ENCODE results near the gene COBL. TPM values are rescaled to one million over a fixed set of nuclear protein-coding genes. Genes with fewer than 3 reads are reported as not detected.
A peak's percentile ranks its signal among the peaks of the same experiment; 100 is the strongest.

COBL gene
- polyA plus RNA-seq, 3 donors, result not detected

GRCh38 chr7:51340029-51340838 is 23.6 kb upstream of the COBL start:
- TF ChIP-seq CTCF (IDR thresholded peaks at IDR 0.05), result no peak
- H3K36me3 Mint-ChIP-seq, result no peaks in the 10 kb centered on the region
- Histone ChIP-seq H3K4me3 (replicated peaks in 1 of 3; ENCODE audit: low read depth in 2 of 3, low read length in 3 of 3) (no peak overlapping the region), H3K4me2 (replicated peaks; ENCODE audit: extremely low read depth, low read length, poor library complexity, severe bottlenecking) (no peak overlapping the region), H3K27ac (ENCODE audit: low read depth in 1 of 2, low read length in 2 of 2) (no peak overlapping the region), H3K9ac (ENCODE audit: insufficient read depth, low read length, poor library complexity, severe bottlenecking) (no peak overlapping the region), H4K20me1 (ENCODE audit: insufficient read depth, low read length) (no peaks in the 10 kb centered on the region), H3K4me1 (ENCODE audit: control insufficient read depth in 1 of 2, insufficient read depth in 2 of 2, low read length in 2 of 2) (no peaks in the 10 kb centered on the region), H3K9me3 (replicated peaks in 1 of 2; ENCODE audit: control insufficient read depth in 1 of 2, insufficient read depth in 1 of 2, low read length in 2 of 2) (no peaks in the 10 kb centered on the region), H3K36me3 (replicated peaks in 1 of 2; ENCODE audit: control insufficient read depth in 1 of 2, insufficient read depth in 2 of 2, low read length in 2 of 2) (no peaks in the 10 kb centered on the region), H3K79me2 (ENCODE audit: insufficient read depth, low read length) (no peaks in the 10 kb centered on the region), H2AFZ (ENCODE audit: insufficient read depth, low read depth, low read length, poor library complexity, severe bottlenecking) (no peak overlapping the region), H3K27me3 (ENCODE audit: control insufficient read depth in 2 of 2, insufficient read depth in 2 of 2, low read length in 2 of 2) (no peaks in the 10 kb centered on the region)
- DNase-seq, result no peak
- H3K4me3 Mint-ChIP-seq, result peak overlapping the region in 1 of 2 donors; percentile 31
- H3K27me3 Mint-ChIP-seq (ENCODE audit: low read depth in 3 of 3), result peaks cover 4 to 9% (median 6%) of the 10 kb centered on the region in 3 donors
- intact Hi-C loops (cut with micrococcal nuclease), result no loop called here
- H3K4me1 Mint-ChIP-seq, result no peaks in the 10 kb centered on the region
- peaks cover 0 to 3% (median 0%) of the 10 kb centered on the region in 7 donors for H3K9me3 Mint-ChIP-seq
- WGBS (ENCODE audit: insufficient coverage), result 49% methylated on average over 6 of the region's 9 CpGs
- no peak overlapping the region for H3K27ac Mint-ChIP-seq

GRCh38 chr7:51335057-51335456 is 18.4 kb upstream of the COBL start:
- H3K4me3 ChIP-seq (replicated peaks in 1 of 3; ENCODE audit: low read depth in 2 of 3, low read length in 3 of 3), result no peak overlapping the region
- no peaks in the 10 kb centered on the region for H3K4me1 ChIP-seq (ENCODE audit: control insufficient read depth in 1 of 2, insufficient read depth in 2 of 2, low read length in 2 of 2)
- H3K36me3 ChIP-seq (replicated peaks in 1 of 2; ENCODE audit: control insufficient read depth in 1 of 2, insufficient read depth in 2 of 2, low read length in 2 of 2), result no peaks in the 10 kb centered on the region
- no peak overlapping the region for H3K27ac ChIP-seq (ENCODE audit: low read depth in 1 of 2, low read length in 2 of 2)
- no peaks in the 10 kb centered on the region for H3K27me3 ChIP-seq (ENCODE audit: control insufficient read depth in 2 of 2, insufficient read depth in 2 of 2, low read length in 2 of 2)
- no peaks in the 10 kb centered on the region for H3K4me1 Mint-ChIP-seq
- no peaks in the 10 kb centered on the region for H3K79me2 ChIP-seq (ENCODE audit: insufficient read depth, low read length)
- H3K4me2 ChIP-seq (replicated peaks; ENCODE audit: extremely low read depth, low read length, poor library complexity, severe bottlenecking), result no peak overlapping the region
- TF ChIP-seq CTCF (IDR thresholded peaks at IDR 0.05), result no peak
- H3K27ac Mint-ChIP-seq, result no peak overlapping the region
- no peak overlapping the region for H3K4me3 Mint-ChIP-seq
- WGBS (ENCODE audit: insufficient coverage), result no CpG with 5 or more reads among the region's 2 CpGs
- no peak overlapping the region for H3K9ac ChIP-seq (ENCODE audit: insufficient read depth, low read length, poor library complexity, severe bottlenecking)
- peaks cover 1 to 2% (median 2%) of the 10 kb centered on the region in 3 donors for H3K27me3 Mint-ChIP-seq (ENCODE audit: low read depth in 3 of 3)
- intact Hi-C loops (cut with micrococcal nuclease), result no loop called here
- no peak overlapping the region for H2AFZ ChIP-seq (ENCODE audit: insufficient read depth, low read depth, low read length, poor library complexity, severe bottlenecking)
- H4K20me1 ChIP-seq (ENCODE audit: insufficient read depth, low read length), result no peaks in the 10 kb centered on the region
- H3K9me3 ChIP-seq (replicated peaks in 1 of 2; ENCODE audit: control insufficient read depth in 1 of 2, insufficient read depth in 1 of 2, low read length in 2 of 2), result no peaks in the 10 kb centered on the region
- no peaks in the 10 kb centered on the region for H3K36me3 Mint-ChIP-seq
- no peak for DNase-seq
- peaks cover 0 to 8% (median 2%) of the 10 kb centered on the region in 7 donors for H3K9me3 Mint-ChIP-seq

All from CD14-positive monocyte (primary cell).